Lung (tissue), 12 donors: ENCODE results near the gene CACNA1G. TPM values are rescaled to one million over a fixed set of nuclear protein-coding genes. Genes with fewer than 3 reads are reported as not detected.

Experiments used
- ATAC-seq: fragments of 200-7000 bp; cut with Tn5 transposase; one replicate; pipeline ENCODE4 v1.9.1; 2020; ENCODE audit warnings: moderate number of reproducible peaks; ENCODE audit not compliant: insufficient read depth, low FRiP score
- DNase-seq, 3 donors: peaks; one replicate each; pipeline ENCODE4 v3.0.0-alpha.2; 2013 to 2017
- H3K27ac ChIP-seq, 2 donors: one replicate each; pipeline ENCODE4 v1.5.1; 2013; ENCODE audit warnings: mild to moderate bottlenecking in 2 of 2, moderate library complexity in 2 of 2, control low read depth in 1 of 2, inconsistent platforms in 1 of 2, low read depth in 1 of 2, low read length in 1 of 2
- H3K27me3 ChIP-seq, 3 donors: one replicate each; pipeline ENCODE4 v1.5.1; 2013; ENCODE audit warnings: low read length in 2 of 3; ENCODE audit not compliant: control insufficient read depth in 3 of 3, insufficient read depth in 3 of 3
- H3K36me3 ChIP-seq, 4 donors: one replicate each; pipeline ENCODE4 v1.5.1; 2013; ENCODE audit warnings: low read length in 4 of 4, mild to moderate bottlenecking in 1 of 4, moderate library complexity in 1 of 4; ENCODE audit not compliant: control insufficient read depth in 4 of 4, insufficient read depth in 4 of 4
- H3K4me1 ChIP-seq, 5 donors: one replicate each; pipeline ENCODE4 v1.5.1; 2013; ENCODE audit warnings: low read length in 5 of 5, mild to moderate bottlenecking in 2 of 5, moderate library complexity in 1 of 5; ENCODE audit not compliant: control insufficient read depth in 5 of 5, insufficient read depth in 5 of 5
- H3K4me3 ChIP-seq: one replicate; pipeline ENCODE4 v1.5.1; 2013; ENCODE audit warnings: mild to moderate bottlenecking, control low read depth, moderate library complexity
- H3K9ac ChIP-seq, 2 donors: one replicate each; pipeline ENCODE4 v1.5.1; 2013; ENCODE audit warnings: low read length in 2 of 2, control low read depth in 1 of 2; ENCODE audit not compliant: insufficient read depth in 1 of 2
- H3K9me3 ChIP-seq, 4 donors: one replicate each; pipeline ENCODE4 v1.5.1; 2013; ENCODE audit warnings: low read length in 3 of 4, mild to moderate bottlenecking in 1 of 4, moderate library complexity in 1 of 4; ENCODE audit not compliant: control insufficient read depth in 4 of 4, insufficient read depth in 3 of 4
- WGBS, 2 donors: extraction: QIAGEN DNeasy Blood & Tissue Kit; methylation state at CpG; one replicate each; pipeline ENCODE4 v1.1.7; 2013; 5-methylcytosine and 5-hydroxymethylcytosine counted together
- polyA plus RNA-seq, 2 donors: library from polyadenylated mRNA; stranded (reverse); fragments of 200-250 nt; gene quantifications; one replicate each; pipeline ENCODE4 v1.2.1, GENCODE V29; 2013
- total RNA-seq, 2 donors: library from RNA; depleted of rRNA in 1 of 2; stranded (reverse); fragments of >200 nt in 1 of 2; gene quantifications; one replicate each; pipeline ENCODE4 v1.2.1, GENCODE V29; 2014 to 2021
- TF ChIP-seq, protein P1 (sequence below): IDR thresholded peaks from 2 replicates; pipeline ENCODE4 v1.5.1; 2012; ENCODE audit warnings: mild to moderate bottlenecking; ENCODE audit errors: control extremely low read depth, extremely low read depth
- donor health status: control.
- donor health status: control.
- donor health status: Bipolar disorder and iron deficiency.
- donor health status: healthy.
- donor health status: DM: yes; HTN: yes; CAD: no.

CACNA1G gene
- total and polyA plus RNA-seq, 4 donors = 0.14 to 3.6 (median 0.24) TPM

- no peak overlapping the region for H3K4me3 ChIP-seq
- H3K9me3 ChIP-seq = no peaks in the 10 kb centered on the region
- DNase-seq (no peak), ATAC-seq (no peak)
- peaks cover 0 to 4% (median 1%) of the 10 kb centered on the region in 4 donors for H3K36me3 ChIP-seq
- H3K4me1 ChIP-seq = peaks cover 0 to 43% (median 7%) of the 10 kb centered on the region in 5 donors
- no peaks in the 10 kb centered on the region for H3K27me3 ChIP-seq
- WGBS, 2 donors = 82 to 88% methylated on average over 6 to 7 of the region's 7 CpGs
- TF ChIP-seq, protein P1, sequence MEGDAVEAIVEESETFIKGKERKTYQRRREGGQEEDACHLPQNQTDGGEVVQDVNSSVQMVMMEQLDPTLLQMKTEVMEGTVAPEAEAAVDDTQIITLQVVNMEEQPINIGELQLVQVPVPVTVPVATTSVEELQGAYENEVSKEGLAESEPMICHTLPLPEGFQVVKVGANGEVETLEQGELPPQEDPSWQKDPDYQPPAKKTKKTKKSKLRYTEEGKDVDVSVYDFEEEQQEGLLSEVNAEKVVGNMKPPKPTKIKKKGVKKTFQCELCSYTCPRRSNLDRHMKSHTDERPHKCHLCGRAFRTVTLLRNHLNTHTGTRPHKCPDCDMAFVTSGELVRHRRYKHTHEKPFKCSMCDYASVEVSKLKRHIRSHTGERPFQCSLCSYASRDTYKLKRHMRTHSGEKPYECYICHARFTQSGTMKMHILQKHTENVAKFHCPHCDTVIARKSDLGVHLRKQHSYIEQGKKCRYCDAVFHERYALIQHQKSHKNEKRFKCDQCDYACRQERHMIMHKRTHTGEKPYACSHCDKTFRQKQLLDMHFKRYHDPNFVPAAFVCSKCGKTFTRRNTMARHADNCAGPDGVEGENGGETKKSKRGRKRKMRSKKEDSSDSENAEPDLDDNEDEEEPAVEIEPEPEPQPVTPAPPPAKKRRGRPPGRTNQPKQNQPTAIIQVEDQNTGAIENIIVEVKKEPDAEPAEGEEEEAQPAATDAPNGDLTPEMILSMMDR = no peak
- H3K27ac ChIP-seq = no peak overlapping the region
- H3K9ac ChIP-seq = no peak overlapping the region
Measured at GRCh38 chr17:50624321-50624934, 63.9 kb downstream of the CACNA1G start.

GRCh38 chr17:50625032-50625871, 64.7 kb downstream of the CACNA1G start:
- ATAC-seq (no peak), DNase-seq (no peak)

DNA sequence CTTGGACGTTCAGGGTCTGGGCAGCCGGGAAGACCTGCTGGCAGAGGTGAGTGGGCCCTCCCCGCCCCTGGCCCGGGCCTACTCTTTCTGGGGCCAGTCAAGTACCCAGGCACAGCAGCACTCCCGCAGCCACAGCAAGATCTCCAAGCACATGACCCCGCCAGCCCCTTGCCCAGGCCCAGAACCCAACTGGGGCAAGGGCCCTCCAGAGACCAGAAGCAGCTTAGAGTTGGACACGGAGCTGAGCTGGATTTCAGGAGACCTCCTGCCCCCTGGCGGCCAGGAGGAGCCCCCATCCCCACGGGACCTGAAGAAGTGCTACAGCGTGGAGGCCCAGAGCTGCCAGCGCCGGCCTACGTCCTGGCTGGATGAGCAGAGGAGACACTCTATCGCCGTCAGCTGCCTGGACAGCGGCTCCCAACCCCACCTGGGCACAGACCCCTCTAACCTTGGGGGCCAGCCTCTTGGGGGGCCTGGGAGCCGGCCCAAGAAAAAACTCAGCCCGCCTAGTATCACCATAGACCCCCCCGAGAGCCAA, 65.6 kb downstream of the CACNA1G start:
- peak; percentile 76 to 85 (median 82) for DNase-seq
- Histone ChIP-seq H3K9ac (no peak overlapping the region), H3K9me3 (no peaks in the 10 kb centered on the region), H3K36me3 (peaks cover 0 to 4% (median 0%) of the 10 kb centered on the region in 4 donors), H3K27ac (no peak overlapping the region), H3K4me1 (peaks cover 0 to 38% (median 10%) of the 10 kb centered on the region in 5 donors), H3K27me3 (no peaks in the 10 kb centered on the region), H3K4me3 (no peak overlapping the region)
- WGBS, 2 donors = 38 to 48% methylated on average over 19 of the region's 19 CpGs
- no peak for ATAC-seq
- TF ChIP-seq, protein P1 = peak; percentile 50

More at GRCh38 chr17:50625032-50625871, 64.7 kb downstream of the CACNA1G start:
- TF ChIP-seq, protein P1 = no peak
- Histone ChIP-seq H3K4me1 (peaks cover 0 to 38% (median 10%) of the 10 kb centered on the region in 5 donors), H3K27me3 (no peaks in the 10 kb centered on the region), H3K4me3 (no peak overlapping the region), H3K9ac (no peak overlapping the region), H3K27ac (no peak overlapping the region), H3K36me3 (peaks cover 0 to 4% (median 1%) of the 10 kb centered on the region in 4 donors), H3K9me3 (no peaks in the 10 kb centered on the region)
- 84 to 87% methylated on average over 19 of the region's 19 CpGs for WGBS, 2 donors
